Dermis blood vessel endothelial cell (primary cell): Measurements from ENCODE around the gene SELENOT. TPM values are rescaled to one million over a fixed set of nuclear protein-coding genes. Genes with fewer than 3 reads are reported as not detected.

Experiments used
- DNase-seq: peaks from one replicate; pipeline ENCODE4 v3.0.0; 2010
- total RNA-seq: library from RNA; depleted of rRNA; stranded (reverse); fragments of >200 nt; gene quantifications from 2 replicates; pipeline ENCODE4 v1.2.3, GENCODE V29; 2014

SELENOT gene
- total RNA-seq, 1 donor from 2014 or later = 151 TPM

DNA sequence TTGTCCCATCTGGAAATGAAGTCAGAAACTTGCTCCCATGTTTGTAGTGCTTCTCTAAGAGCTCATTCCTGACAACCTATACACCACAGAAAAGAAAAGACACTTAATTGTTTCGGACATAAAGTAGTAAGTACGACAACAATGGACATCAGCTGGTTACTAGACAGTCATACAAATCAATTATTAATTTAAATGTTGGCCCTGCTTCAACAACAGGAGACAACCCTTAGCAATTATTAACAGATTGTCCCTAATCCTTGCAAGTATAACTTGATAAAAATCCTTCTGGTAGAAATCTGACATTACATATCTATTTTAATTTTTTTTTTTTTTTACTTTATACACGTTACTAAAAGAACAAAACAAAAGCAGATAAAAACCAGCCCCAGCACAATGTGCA is 70.8 kb downstream of the SELENOT start:
- no peak for DNase-seq

DNA sequence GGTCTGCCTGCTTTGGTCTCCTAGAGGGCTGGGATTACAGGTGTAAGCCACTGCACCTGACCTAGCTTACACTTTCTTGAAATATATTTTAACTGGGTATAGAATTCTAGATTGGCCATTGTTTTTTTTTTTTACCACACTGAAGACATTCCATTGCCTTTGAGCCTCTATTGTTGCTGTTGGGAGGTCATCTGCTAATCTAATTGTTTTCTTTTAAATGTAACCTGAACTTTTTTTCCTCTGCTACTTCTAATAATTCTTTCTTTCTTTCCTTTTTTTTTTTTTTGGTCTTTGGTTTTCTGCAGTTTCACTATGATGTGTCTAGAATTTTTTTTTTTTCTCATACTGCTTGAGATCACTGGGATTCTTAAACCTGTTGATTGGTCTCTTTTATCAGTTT is 72.5 kb downstream of the SELENOT start:
- DNase-seq = no peak

Other genes with a start within 250 kb of the SELENOT start
- 7.0 and 7.4 TPM in 2 replicates for gene TSC22D2, start 195.0 kb upstream of the SELENOT start, total RNA-seq
- gene SERP1, start 56.8 kb upstream of the SELENOT start, total RNA-seq = 169 and 248 TPM in 2 replicates
- gene EIF2A, start 56.5 kb upstream of the SELENOT start, total RNA-seq = 272 and 304 TPM in 2 replicates
- gene ERICH6, start 100.6 kb downstream of the SELENOT start, total RNA-seq = not detected in 2 replicates
- gene SIAH2, start 159.8 kb downstream of the SELENOT start, total RNA-seq = 26.9 and 31.2 TPM in 2 replicates